ENCODE results near the gene YWHAG.
"Not testable (repeated sequence)": the region's sequence is repeated elsewhere in the genome, so short reads cannot be mapped to it uniquely, and the experiment has no call there.

DNA sequence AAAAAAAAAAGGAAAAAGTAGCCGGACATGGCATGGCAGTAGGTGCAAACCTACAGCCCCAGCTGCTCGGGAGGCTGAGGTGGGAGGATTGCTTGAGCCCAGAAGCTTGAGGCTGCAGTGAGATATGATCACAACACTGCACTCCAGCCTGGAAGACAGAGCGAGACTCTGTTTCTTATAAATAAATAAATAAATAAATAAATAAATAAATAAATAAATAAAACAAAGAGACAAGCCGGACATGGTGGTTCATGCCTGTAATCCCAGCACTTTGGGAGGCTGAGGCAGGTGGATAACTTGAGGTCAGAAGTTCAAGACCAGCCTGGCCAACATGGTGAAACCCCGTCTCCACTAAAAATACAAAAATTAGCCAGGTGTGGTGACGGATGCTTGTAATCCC, 44.1 kb downstream of the YWHAG start:
- TF ChIP-seq, protein P1, sequence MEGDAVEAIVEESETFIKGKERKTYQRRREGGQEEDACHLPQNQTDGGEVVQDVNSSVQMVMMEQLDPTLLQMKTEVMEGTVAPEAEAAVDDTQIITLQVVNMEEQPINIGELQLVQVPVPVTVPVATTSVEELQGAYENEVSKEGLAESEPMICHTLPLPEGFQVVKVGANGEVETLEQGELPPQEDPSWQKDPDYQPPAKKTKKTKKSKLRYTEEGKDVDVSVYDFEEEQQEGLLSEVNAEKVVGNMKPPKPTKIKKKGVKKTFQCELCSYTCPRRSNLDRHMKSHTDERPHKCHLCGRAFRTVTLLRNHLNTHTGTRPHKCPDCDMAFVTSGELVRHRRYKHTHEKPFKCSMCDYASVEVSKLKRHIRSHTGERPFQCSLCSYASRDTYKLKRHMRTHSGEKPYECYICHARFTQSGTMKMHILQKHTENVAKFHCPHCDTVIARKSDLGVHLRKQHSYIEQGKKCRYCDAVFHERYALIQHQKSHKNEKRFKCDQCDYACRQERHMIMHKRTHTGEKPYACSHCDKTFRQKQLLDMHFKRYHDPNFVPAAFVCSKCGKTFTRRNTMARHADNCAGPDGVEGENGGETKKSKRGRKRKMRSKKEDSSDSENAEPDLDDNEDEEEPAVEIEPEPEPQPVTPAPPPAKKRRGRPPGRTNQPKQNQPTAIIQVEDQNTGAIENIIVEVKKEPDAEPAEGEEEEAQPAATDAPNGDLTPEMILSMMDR (IDR thresholded peaks at IDR 0.05), result not testable (repeated sequence)
- not testable (repeated sequence) for TF ChIP-seq EZH2, EZH2phosphoT487 (IDR thresholded peaks at IDR 0.05)

All from neural progenitor cell (in vitro differentiated cells).